Fibroblast of lung (primary cell): ENCODE data around the gene TBXAS1. TPM values are rescaled to one million over a fixed set of nuclear protein-coding genes. Genes with fewer than 3 reads are reported as not detected.

Experiments
- DNase-seq, 2 donors: peaks; one replicate each; pipeline versions ENCODE4 v3.0.0 to v3.0.0-alpha.2; 2010; ENCODE audit warnings: low read depth in 2 of 2
- H2AFZ ChIP-seq: 2 replicates; pipeline ENCODE4 v1.5.1; 2012; ENCODE audit warnings: low read length, control low read depth, inconsistent platforms
- H3K27ac ChIP-seq: 2 replicates; pipeline ENCODE4 v1.5.1; 2011; ENCODE audit warnings: low read length, control low read depth; ENCODE audit not compliant: insufficient read depth
- H3K27me3 ChIP-seq: 2 replicates; pipeline ENCODE4 v1.5.1; 2011; ENCODE audit warnings: mild to moderate bottlenecking, low read length; ENCODE audit not compliant: control insufficient read depth, insufficient read depth
- H3K36me3 ChIP-seq: 2 replicates; pipeline ENCODE4 v1.5.1; 2011; ENCODE audit warnings: low read length; ENCODE audit not compliant: control insufficient read depth, insufficient read depth
- H3K4me1 ChIP-seq: 2 replicates; pipeline ENCODE4 v1.5.1; 2011; ENCODE audit warnings: low read length; ENCODE audit not compliant: control insufficient read depth, insufficient read depth; ENCODE audit errors: extremely low read depth
- H3K4me2 ChIP-seq: 2 replicates; pipeline ENCODE4 v1.5.1; 2011; ENCODE audit warnings: low read length, control low read depth; ENCODE audit not compliant: insufficient read depth; ENCODE audit errors: extremely low read depth
- H3K4me3 ChIP-seq, 4 experiments: fragments of 200-600 bp in 1 of 4; sonication (generic) in 1 of 4; replicated peaks in 1 of 4; 2 replicates each; pipeline ENCODE4 v1.5.1; 2011 to 2016; ENCODE audit warnings: low read length in 4 of 4, low read depth in 3 of 4, mild to moderate bottlenecking in 3 of 4, control low read depth in 2 of 4, inconsistent platforms in 1 of 4, mixed read lengths in 1 of 4; ENCODE audit not compliant: insufficient read depth in 1 of 4; ENCODE audit errors: control extremely low read depth in 1 of 4
- H3K79me2 ChIP-seq: 2 replicates; pipeline ENCODE4 v1.5.1; 2012; ENCODE audit warnings: mild to moderate bottlenecking, low read length, inconsistent platforms; ENCODE audit not compliant: control insufficient read depth, insufficient read depth
- H3K9ac ChIP-seq: 2 replicates; pipeline ENCODE4 v1.5.1; 2011; ENCODE audit warnings: mild to moderate bottlenecking, low read length, control low read depth; ENCODE audit not compliant: insufficient read depth
- H3K9me3 ChIP-seq: 2 replicates; pipeline ENCODE4 v1.5.1; 2012; ENCODE audit warnings: low read depth, low read length; ENCODE audit not compliant: control insufficient read depth, insufficient read depth
- H4K20me1 ChIP-seq: 2 replicates; pipeline ENCODE4 v1.5.1; 2011; ENCODE audit warnings: low read length; ENCODE audit not compliant: control insufficient read depth, insufficient read depth; ENCODE audit errors: extremely low read depth
- EZH2 ChIP-seq: IDR thresholded peaks from 2 replicates; pipeline ENCODE4 v1.5.1; 2012; ENCODE audit warnings: low read length, control low read depth, mild to moderate bottlenecking; ENCODE audit errors: missing control alignments
- polyA plus RNA-seq, 2 donors: library from polyadenylated mRNA; depleted of rRNA in 1 of 2; stranded (reverse) in 1 of 2; unstranded in 1 of 2; fragments of >200 nt; gene quantifications; 2 replicates each; pipeline ENCODE4 v1.2.1, GENCODE V29; 2011 to 2012; ENCODE audit warnings: missing spikeins in 1 of 2
- total RNA-seq: library from RNA; depleted of rRNA; stranded (reverse); fragments of >200 nt; gene quantifications from 2 replicates; pipeline ENCODE4 v1.2.1, GENCODE V29; 2014
- TF ChIP-seq, protein P1 (sequence below), 2 donors: IDR thresholded peaks in 1 of 2; conservative IDR thresholded peaks in 1 of 2; 1 replicate in 1 of 2; 2 replicates in 1 of 2; pipeline ENCODE4 v1.5.1; 2011 to 2012; ENCODE audit warnings: low read length in 2 of 2, control low read depth in 1 of 2, inconsistent platforms in 1 of 2, low read depth in 1 of 2, mild to moderate bottlenecking in 1 of 2

Gene TBXAS1
- total and polyA plus RNA-seq, 2 donors (not counting 1 experiment from before 2014, with no cell fraction given): 1.5 to 2.1 TPM

DNA sequence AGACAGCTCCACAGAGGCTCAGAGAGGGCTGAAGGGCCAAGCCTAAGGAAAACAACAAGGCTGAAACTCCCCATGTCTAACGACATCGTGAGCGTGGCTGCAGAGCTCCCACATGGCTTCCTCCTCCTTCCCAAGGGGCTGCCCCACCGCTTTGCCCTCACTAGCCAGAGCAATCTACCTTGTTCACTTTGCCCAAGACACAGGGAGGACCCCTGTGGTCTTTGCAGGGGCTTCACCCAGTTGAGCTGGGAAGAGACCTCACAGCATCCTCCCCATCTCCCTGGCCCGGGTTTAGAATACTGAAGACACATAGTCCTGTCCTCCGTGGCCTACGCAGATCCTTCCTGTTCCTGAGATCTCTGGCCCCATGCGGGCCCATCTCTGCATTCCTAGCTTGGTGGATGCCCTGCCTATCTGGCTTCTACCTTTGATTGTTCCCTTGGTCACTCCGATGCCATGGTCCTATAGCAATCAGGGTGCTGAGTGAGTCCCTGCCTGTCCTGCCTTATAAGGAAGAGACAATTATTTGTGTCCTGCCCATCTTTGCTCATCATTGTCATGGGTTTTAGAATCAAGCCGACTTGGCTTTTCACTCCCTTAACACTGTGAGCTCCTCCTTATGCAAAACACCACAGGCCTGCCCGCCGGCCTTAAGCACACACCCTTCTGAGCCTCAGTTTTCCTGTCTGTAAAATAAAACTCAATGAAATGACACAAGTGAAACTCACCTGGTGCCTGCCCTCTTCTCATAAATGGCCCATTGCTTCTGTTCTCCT, 160.5 kb downstream of the TBXAS1 start:
- H3K79me2 ChIP-seq: no peaks in the 10 kb centered on the region
- no peak overlapping the region for H3K4me3 ChIP-seq
- H3K9ac ChIP-seq: no peak overlapping the region
- no peaks in the 10 kb centered on the region for H3K36me3 ChIP-seq
- no peak for TF ChIP-seq EZH2
- no peak overlapping the region for H3K27ac ChIP-seq
- H3K9me3 ChIP-seq: no peaks in the 10 kb centered on the region
- DNase-seq: no peak
- H2AFZ ChIP-seq: no peak overlapping the region
- H3K27me3 ChIP-seq: peaks cover 5% of the 10 kb centered on the region
- H3K4me2 ChIP-seq: no peak overlapping the region
- H4K20me1 ChIP-seq: no peaks in the 10 kb centered on the region
- H3K4me1 ChIP-seq: no peaks in the 10 kb centered on the region

DNA sequence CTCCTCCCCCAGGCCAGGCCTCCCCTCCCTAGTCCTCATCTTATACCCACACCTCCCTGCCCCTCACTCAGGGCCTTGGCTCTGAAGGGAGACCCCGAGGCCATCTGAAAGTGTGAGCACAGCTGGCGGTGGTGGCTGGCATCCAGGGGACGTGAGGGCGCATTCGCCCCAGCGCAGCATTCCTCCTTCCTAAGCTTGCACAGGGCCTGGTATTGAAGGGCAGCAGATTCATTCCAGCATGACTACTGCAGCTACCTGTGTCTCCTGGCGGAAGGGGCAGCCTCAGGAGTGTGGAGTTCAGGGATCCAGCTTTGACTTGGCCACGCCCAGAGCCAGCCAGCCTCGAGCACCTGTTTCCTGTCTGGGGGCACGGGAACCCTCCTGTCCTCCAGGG, 161.1 kb downstream of the TBXAS1 start:
- Histone ChIP-seq H3K9me3 (no peaks in the 10 kb centered on the region), H3K27me3 (peaks cover 2% of the 10 kb centered on the region), H4K20me1 (no peaks in the 10 kb centered on the region), H3K27ac (no peak overlapping the region), H3K9ac (no peak overlapping the region), H3K4me1 (peaks cover 4% of the 10 kb centered on the region), H3K79me2 (no peaks in the 10 kb centered on the region), H3K4me3 (no peak overlapping the region), H3K36me3 (no peaks in the 10 kb centered on the region), H3K4me2 (no peak overlapping the region), H2AFZ (no peak overlapping the region)
- no peak for TF ChIP-seq EZH2
- TF ChIP-seq, protein P1, sequence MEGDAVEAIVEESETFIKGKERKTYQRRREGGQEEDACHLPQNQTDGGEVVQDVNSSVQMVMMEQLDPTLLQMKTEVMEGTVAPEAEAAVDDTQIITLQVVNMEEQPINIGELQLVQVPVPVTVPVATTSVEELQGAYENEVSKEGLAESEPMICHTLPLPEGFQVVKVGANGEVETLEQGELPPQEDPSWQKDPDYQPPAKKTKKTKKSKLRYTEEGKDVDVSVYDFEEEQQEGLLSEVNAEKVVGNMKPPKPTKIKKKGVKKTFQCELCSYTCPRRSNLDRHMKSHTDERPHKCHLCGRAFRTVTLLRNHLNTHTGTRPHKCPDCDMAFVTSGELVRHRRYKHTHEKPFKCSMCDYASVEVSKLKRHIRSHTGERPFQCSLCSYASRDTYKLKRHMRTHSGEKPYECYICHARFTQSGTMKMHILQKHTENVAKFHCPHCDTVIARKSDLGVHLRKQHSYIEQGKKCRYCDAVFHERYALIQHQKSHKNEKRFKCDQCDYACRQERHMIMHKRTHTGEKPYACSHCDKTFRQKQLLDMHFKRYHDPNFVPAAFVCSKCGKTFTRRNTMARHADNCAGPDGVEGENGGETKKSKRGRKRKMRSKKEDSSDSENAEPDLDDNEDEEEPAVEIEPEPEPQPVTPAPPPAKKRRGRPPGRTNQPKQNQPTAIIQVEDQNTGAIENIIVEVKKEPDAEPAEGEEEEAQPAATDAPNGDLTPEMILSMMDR (conservative IDR thresholded peaks at IDR 0.05 in 1 of 2, IDR thresholded peaks at IDR 0.05 in 1 of 2; ENCODE audit: low read depth in 1 of 2, low read length in 2 of 2): no peak
- no peak for DNase-seq

DNA sequence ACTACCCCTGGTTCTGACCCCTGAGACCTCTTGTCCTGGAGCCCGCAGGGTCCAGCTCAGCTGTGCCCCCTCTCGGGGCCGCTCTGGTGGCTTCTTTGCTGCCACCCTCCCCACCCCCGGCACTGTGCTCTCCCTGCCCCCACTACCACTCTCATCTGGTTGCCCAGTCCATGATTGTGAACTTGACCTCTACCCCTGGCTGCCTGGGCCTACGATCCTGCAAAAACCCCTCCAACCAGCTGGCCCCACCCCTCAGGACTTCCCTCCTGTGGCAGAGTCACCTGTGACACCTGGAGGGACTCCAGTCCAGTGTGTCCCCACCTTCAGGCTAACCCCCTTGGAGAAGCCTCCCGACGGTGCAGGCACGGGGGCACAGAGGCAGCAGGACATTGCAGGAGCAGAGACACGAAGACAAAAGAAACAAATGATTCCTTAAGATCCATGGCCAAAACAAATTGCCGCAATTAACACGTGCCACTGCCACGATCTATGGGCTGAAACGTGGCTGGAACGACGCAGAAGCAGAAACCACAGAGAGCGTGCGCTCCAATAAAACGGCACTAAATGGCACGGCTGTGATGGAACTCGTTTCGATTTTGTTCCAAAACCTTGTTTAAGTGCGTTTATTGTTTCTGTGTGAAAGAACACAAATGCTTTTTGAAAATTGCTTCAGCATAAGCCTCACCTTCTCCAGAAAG, 161.7 kb downstream of the TBXAS1 start:
- no peak for DNase-seq
- H3K36me3 ChIP-seq: no peaks in the 10 kb centered on the region
- no peaks in the 10 kb centered on the region for H3K79me2 ChIP-seq
- no peak overlapping the region for H2AFZ ChIP-seq
- H3K4me3 ChIP-seq: no peak overlapping the region
- TF ChIP-seq, protein P1 (conservative IDR thresholded peaks at IDR 0.05 in 1 of 2, IDR thresholded peaks at IDR 0.05 in 1 of 2; ENCODE audit: low read depth in 1 of 2, low read length in 2 of 2): no peak
- no peak for TF ChIP-seq EZH2
- H3K27me3 ChIP-seq: peaks cover under 1% of the 10 kb centered on the region
- no peak overlapping the region for H3K9ac ChIP-seq
- no peaks in the 10 kb centered on the region for H3K9me3 ChIP-seq
- no peak overlapping the region for H3K4me2 ChIP-seq
- H4K20me1 ChIP-seq: no peaks in the 10 kb centered on the region
- H3K4me1 ChIP-seq: peaks cover 7% of the 10 kb centered on the region
- no peak overlapping the region for H3K27ac ChIP-seq
